Measurements from ENCODE around the gene VPS33B.

DNA sequence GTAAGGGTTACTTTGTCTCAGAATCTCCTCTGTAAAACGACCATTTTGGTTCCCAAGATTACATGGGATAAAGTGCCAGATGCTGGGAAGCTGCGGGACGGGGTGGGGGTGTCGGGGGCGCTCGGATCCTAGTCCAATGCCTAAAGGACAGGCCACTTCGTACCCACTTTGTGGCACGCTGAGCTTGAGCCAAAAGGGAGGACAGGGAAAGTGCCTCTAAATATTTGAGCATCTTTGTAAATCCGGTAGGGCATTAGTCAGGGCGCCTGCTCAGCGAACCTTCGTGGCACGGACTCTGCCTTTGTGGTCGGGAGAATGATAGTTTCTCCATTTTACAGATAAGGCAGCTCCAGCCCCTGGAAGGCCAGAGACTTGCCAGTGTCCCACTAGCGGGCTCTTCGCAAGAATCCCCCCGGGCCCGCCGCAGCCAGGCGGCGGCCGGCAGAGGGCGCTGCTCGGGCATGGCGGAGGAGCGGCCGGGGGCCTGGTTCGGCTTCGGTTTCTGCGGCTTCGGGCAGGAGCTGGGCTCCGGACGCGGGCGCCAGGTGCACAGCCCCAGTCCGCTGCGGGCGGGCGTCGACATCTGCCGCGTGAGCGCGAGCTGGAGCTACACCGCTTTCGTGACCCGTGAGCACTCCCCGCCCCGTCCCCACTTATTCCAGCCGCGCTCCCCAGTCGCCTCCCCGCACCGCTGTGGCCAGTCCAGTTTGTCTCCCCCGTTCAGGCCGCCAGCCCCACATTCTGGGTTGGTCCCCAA is 65.9 kb downstream of the VPS33B start:
- TF ChIP-seq, protein P1, sequence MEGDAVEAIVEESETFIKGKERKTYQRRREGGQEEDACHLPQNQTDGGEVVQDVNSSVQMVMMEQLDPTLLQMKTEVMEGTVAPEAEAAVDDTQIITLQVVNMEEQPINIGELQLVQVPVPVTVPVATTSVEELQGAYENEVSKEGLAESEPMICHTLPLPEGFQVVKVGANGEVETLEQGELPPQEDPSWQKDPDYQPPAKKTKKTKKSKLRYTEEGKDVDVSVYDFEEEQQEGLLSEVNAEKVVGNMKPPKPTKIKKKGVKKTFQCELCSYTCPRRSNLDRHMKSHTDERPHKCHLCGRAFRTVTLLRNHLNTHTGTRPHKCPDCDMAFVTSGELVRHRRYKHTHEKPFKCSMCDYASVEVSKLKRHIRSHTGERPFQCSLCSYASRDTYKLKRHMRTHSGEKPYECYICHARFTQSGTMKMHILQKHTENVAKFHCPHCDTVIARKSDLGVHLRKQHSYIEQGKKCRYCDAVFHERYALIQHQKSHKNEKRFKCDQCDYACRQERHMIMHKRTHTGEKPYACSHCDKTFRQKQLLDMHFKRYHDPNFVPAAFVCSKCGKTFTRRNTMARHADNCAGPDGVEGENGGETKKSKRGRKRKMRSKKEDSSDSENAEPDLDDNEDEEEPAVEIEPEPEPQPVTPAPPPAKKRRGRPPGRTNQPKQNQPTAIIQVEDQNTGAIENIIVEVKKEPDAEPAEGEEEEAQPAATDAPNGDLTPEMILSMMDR (IDR thresholded peaks at IDR 0.05): peak; percentile 89 to 97 (median 95)
- no peak for TF ChIP-seq EP300 (IDR thresholded peaks at IDR 0.05; ENCODE audit: low read depth)

Data from transverse colon (tissue), 3 donors.